IgD-negative memory B cell (primary cell): Measurements from ENCODE around the gene ZNF473. TPM values are rescaled to one million over a fixed set of nuclear protein-coding genes. Genes with fewer than 3 reads are reported as not detected.

ENCODE experiments used
- H3K27ac Mint-ChIP-seq, 3 donors: one replicate each; pipeline ENCODE4 v1.8.0; 2020 to 2022; ENCODE audit warnings: mild to moderate bottlenecking in 3 of 3, mixed read lengths in 3 of 3, moderate library complexity in 1 of 3
- H3K27me3 Mint-ChIP-seq: one replicate; pipeline ENCODE4 v1.8.0; 2021; ENCODE audit warnings: mixed read lengths
- H3K36me3 Mint-ChIP-seq: one replicate; pipeline ENCODE4 v1.8.0; 2020; ENCODE audit warnings: mild to moderate bottlenecking, mixed read lengths
- H3K4me1 Mint-ChIP-seq, 3 donors: one replicate each; pipeline ENCODE4 v1.8.0; 2020 to 2022; ENCODE audit warnings: mixed read lengths in 3 of 3, mild to moderate bottlenecking in 1 of 3
- H3K4me3 Mint-ChIP-seq, 4 donors: one replicate each; pipeline ENCODE4 v1.8.0; 2020 to 2022; ENCODE audit warnings: mild to moderate bottlenecking in 4 of 4, mixed read lengths in 4 of 4, moderate library complexity in 3 of 4
- H3K9me3 Mint-ChIP-seq, 3 donors: one replicate each; pipeline ENCODE4 v1.8.0; 2020 to 2021; ENCODE audit warnings: mixed read lengths in 3 of 3, mild to moderate bottlenecking in 1 of 3
- polyA plus RNA-seq: library from polyadenylated mRNA; unstranded; fragments of 300-500 nt; fragmentation: Illumina TruSeq; gene quantifications from one replicate; pipeline ENCODE4 v1.2.3, GENCODE V29; 2021

ZNF473 gene
- polyA plus RNA-seq, 1 donor from 2014 or later: 4.9 TPM

DNA sequence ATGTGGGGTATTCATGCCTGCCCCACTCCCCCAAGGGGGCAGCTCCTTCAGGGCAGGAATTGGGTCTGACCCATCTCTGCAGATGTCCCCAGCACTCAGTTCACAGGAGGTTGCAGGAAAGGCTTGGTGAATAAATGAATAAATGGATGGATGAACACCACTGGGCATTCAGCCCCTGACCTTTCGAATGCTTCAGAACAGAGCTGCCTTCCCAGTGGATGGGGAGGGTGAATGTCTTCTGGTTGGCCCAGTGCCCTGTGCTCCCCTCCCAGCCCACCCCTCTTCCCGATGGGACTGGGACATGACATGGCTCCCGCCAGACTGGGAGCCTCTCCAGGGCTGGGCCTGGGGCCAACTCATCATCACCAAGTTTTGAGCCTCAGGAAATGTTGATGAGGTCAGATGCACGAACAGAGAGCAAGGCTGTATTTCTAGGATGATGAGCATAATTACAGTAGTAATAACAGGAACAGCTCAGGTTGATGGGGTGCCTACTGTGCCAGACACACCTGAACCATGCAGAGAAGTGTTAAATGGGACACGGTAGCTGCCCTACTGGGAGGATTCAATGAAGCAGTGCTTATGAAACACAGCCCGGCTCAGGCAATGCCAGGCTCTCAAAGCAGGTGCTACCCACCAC lies 26.3 kb upstream of the ZNF473 start:
- no peaks in the 10 kb centered on the region for H3K27me3 Mint-ChIP-seq
- H3K4me3 Mint-ChIP-seq: no peak overlapping the region
- no peaks in the 10 kb centered on the region for H3K9me3 Mint-ChIP-seq
- peaks cover 5% of the 10 kb centered on the region for H3K36me3 Mint-ChIP-seq
- H3K4me1 Mint-ChIP-seq: peaks cover 0 to 3% (median 0%) of the 10 kb centered on the region in 3 donors
- no peak overlapping the region for H3K27ac Mint-ChIP-seq

GRCh38 chr19:50000038-50000840 lies 25.6 kb upstream of the ZNF473 start:
- peaks cover 0 to 3% (median 1%) of the 10 kb centered on the region in 3 donors for H3K4me1 Mint-ChIP-seq
- H3K36me3 Mint-ChIP-seq: peaks cover 2% of the 10 kb centered on the region

GRCh38 chr19:50000841-50001557 lies 24.8 kb upstream of the ZNF473 start:
- Mint-ChIP-seq H3K9me3 (no peaks in the 10 kb centered on the region), H3K4me1 (peaks cover 0 to 3% (median 1%) of the 10 kb centered on the region in 3 donors), H3K27ac (peak overlapping the region in 1 of 3 donors; percentile 74), H3K27me3 (no peaks in the 10 kb centered on the region), H3K4me3 (no peak overlapping the region), H3K36me3 (no peaks in the 10 kb centered on the region)

More at GRCh38 chr19:50000038-50000840, 25.6 kb upstream of the ZNF473 start:
- Mint-ChIP-seq H3K4me3 (no peak overlapping the region), H3K27me3 (no peaks in the 10 kb centered on the region), H3K27ac (no peak overlapping the region), H3K9me3 (no peaks in the 10 kb centered on the region)

DNA sequence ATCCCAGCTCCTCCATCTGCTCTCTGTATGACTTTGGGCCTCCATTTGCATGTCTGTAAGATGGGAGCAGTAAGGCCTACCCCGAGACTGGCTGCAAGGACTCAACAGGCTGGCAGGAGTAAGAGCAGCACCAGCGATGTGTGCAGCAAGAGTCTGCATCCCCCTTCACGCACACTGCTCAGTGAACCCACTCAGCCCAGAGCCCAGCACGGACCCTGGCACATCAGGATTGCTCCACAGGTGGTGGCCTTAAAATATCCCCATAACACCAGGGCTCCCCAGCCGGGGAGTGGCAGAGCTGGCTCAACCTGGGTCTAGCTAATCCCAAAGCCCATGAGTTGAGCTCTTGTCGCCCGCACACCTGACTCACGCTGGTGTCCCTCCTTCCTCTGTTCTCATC lies 24.0 kb upstream of the ZNF473 start:
- Mint-ChIP-seq H3K27ac (no peak overlapping the region), H3K4me1 (peaks cover 0 to 3% (median 1%) of the 10 kb centered on the region in 3 donors), H3K9me3 (no peaks in the 10 kb centered on the region), H3K36me3 (no peaks in the 10 kb centered on the region), H3K4me3 (no peak overlapping the region), H3K27me3 (no peaks in the 10 kb centered on the region)

DNA sequence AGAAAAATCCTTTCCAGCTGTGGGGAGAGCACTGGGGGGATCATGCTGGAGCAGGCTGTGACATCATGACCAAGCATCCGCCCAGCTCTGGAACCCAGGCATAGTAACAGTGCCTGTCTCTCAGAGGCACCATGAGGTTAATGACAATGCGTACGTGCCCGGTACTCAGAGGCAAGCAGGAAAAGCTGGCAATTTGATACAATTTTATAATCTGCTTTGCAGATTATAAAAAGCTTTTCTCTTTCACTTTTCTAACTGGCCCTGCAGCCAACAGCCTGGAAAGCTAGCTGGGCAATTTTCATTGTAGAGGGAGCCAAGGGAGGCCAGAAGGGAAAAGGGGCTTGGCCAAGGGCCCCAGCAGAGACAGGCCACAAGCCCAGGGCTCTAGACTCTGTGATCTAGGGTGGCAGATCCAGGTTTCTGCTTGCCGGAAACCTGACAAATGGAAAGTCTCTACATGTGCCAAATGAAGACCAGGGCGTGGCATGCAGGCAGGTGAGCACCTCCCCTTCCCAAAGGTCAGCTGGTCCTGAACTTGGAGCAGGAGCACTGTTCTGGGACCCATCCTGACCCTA lies 23.3 kb upstream of the ZNF473 start:
- Mint-ChIP-seq H3K9me3 (no peaks in the 10 kb centered on the region), H3K36me3 (no peaks in the 10 kb centered on the region), H3K27me3 (no peaks in the 10 kb centered on the region), H3K27ac (no peak overlapping the region), H3K4me3 (no peak overlapping the region), H3K4me1 (peaks cover 0 to 3% (median 1%) of the 10 kb centered on the region in 3 donors)

DNA sequence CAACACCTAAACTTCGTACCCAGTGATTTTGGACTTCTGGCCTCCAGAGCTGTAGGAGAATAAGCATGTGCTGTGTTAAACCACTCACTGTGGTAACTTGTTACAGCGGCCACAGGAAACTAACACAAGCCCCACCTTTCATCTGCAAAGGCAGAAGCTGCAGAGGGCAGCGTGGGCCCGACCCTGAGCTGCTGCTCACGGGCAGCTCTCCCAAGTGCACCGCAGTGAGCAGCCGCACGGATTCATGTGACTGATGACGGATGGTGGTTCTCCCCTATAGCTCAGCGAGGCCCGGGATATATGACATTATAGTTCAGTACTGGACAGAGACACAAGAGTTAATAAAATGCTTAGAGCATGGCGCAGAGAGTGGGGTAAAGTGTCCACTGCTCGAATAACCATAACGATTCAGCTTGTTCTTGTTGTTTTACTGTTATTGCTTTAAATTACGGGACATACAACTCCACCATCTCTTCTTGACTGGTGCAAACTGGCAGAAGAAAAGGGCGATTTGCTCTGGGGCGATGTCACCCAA lies 22.5 kb upstream of the ZNF473 start:
- Mint-ChIP-seq H3K36me3 (no peaks in the 10 kb centered on the region), H3K4me1 (peaks cover 0 to 3% (median 1%) of the 10 kb centered on the region in 3 donors), H3K27ac (no peak overlapping the region), H3K27me3 (no peaks in the 10 kb centered on the region), H3K9me3 (no peaks in the 10 kb centered on the region), H3K4me3 (no peak overlapping the region)

DNA sequence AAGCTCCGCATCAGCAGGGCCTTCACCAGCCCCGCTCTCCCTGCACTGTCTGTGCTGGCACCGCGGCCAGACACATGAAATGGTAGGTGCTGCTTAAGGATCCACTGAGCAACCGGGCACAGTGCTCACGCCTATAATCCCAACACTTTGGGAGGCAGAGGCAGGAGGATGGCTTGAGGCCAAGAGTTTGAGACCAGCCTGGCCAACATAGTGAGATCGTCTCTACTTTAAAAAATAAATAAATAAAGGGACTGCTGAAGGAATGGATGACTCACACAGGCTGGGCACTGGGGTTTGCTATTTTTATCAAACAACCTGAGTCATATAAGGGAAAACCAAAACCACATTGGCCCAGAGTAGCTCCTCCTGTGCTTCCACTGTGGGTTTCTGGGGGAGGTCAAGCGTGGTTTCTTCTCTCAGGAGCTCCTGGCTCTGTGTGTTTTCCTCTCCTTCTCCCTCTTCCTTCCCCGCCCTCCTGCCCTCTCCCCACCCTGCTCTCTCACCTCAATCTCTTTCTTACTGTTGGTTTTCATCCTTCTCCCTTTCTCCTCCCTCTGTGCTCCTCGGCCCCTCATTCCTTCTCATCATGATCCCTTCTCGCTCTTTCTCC lies 21.9 kb upstream of the ZNF473 start:
- Mint-ChIP-seq H3K27ac (no peak overlapping the region), H3K4me1 (peaks cover 0 to 3% (median 1%) of the 10 kb centered on the region in 3 donors), H3K4me3 (no peak overlapping the region), H3K9me3 (no peaks in the 10 kb centered on the region), H3K36me3 (no peaks in the 10 kb centered on the region), H3K27me3 (no peaks in the 10 kb centered on the region)

GRCh38 chr19:50005428-50005827 lies 20.4 kb upstream of the ZNF473 start:
- Mint-ChIP-seq H3K36me3 (no peaks in the 10 kb centered on the region), H3K27me3 (no peaks in the 10 kb centered on the region), H3K4me1 (peaks cover 0 to 3% (median 1%) of the 10 kb centered on the region in 3 donors), H3K27ac (no peak overlapping the region), H3K9me3 (no peaks in the 10 kb centered on the region), H3K4me3 (no peak overlapping the region)

DNA sequence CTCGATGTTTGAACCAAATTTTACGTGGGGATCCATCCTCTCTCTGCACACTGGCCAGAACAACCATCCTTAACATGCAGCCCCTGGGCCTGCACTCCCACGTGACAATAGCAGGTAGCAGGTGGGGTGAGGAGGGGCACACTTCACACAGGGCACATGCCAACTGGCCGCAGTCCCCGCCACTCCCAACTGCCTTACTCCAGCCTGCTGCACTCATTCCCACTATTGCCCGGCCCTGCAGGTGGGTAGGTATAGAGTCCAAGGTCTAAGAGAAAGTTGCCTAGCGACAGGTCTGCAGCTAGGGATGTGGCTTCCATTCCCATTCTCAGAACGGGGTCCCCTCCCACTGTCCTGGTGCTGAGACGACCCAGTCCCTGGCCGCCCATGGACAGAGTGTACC lies 18.6 kb upstream of the ZNF473 start:
- Mint-ChIP-seq H3K27ac (no peak overlapping the region), H3K9me3 (no peaks in the 10 kb centered on the region), H3K27me3 (no peaks in the 10 kb centered on the region), H3K36me3 (no peaks in the 10 kb centered on the region), H3K4me1 (peaks cover 0 to 4% (median 1%) of the 10 kb centered on the region in 3 donors), H3K4me3 (peak overlapping the region in 1 of 4 donors; percentile 2)

GRCh38 chr19:50007947-50008346 lies 17.9 kb upstream of the ZNF473 start:
- Mint-ChIP-seq H3K36me3 (no peaks in the 10 kb centered on the region), H3K27me3 (no peaks in the 10 kb centered on the region), H3K4me3 (no peak overlapping the region), H3K9me3 (no peaks in the 10 kb centered on the region), H3K27ac (no peak overlapping the region), H3K4me1 (peaks cover 0 to 4% (median 1%) of the 10 kb centered on the region in 3 donors)

- Mint-ChIP-seq H3K4me1 (peaks cover 0 to 7% (median 1%) of the 10 kb centered on the region in 3 donors), H3K36me3 (no peaks in the 10 kb centered on the region), H3K27ac (peak overlapping the region in 1 of 3 donors; percentile 59), H3K9me3 (no peaks in the 10 kb centered on the region), H3K4me3 (no peak overlapping the region), H3K27me3 (no peaks in the 10 kb centered on the region)
These were observed 17.3 kb upstream of the ZNF473 start for GRCh38 chr19:50008532-50008931.

DNA sequence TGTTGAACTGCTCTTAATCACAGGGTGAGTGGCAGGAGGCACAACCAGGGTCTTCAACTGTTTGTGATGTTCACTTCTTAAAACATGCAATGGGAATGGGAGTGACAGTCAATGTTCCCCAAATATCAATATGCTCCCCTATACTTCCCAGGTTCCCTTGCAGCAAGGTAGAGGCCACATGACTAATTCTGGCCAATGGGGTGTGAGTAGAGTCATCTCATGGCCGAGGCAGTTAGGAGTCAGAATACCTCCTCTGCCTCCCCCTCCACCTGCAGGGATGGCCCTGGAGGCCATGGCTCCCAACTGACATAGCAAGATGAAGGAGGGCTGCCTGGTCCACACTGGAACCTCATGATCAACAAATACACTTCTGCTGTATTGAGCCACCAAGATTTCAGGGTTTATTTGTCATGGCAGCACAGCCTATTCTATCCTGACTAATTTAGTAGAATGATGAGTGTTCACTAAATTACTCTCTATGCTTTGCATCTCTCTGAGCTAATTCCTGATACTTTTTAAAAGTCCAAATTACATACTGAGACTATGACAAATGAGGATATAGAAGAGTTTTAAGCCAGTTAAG lies 9.5 kb upstream of the ZNF473 start:
- Mint-ChIP-seq H3K27ac (no peak overlapping the region), H3K9me3 (peaks cover 0 to 2% (median 0%) of the 10 kb centered on the region in 3 donors), H3K27me3 (no peaks in the 10 kb centered on the region), H3K36me3 (peaks cover 11% of the 10 kb centered on the region), H3K4me3 (no peak overlapping the region), H3K4me1 (peaks cover 0 to 3% (median 2%) of the 10 kb centered on the region in 3 donors)

DNA sequence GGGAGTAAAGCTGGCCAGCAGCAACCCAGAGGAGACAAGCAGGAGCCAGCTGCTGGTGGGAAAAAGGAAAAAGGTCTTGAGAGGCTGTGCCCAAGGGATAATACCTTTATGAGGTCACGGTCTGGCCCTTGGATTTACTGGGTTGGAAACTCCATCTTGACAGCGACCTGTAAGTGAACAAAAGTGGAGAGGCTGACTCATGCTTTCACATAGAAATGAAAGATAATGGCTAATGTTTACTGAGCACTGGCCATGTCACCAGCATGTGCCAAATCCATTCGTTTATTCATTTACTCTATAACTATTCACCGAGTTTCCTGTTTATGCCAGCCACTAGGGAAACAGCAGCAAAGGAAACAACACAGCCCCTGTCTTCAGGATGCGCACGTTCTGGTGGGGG lies 5.3 kb upstream of the ZNF473 start:
- H3K9me3 Mint-ChIP-seq: peaks cover 0 to 2% (median 0%) of the 10 kb centered on the region in 3 donors
- peak overlapping the region in 1 of 3 donors; percentile 73 for H3K27ac Mint-ChIP-seq
- H3K4me1 Mint-ChIP-seq: peaks cover 7 to 18% (median 10%) of the 10 kb centered on the region in 3 donors
- H3K27me3 Mint-ChIP-seq: no peaks in the 10 kb centered on the region
- peaks cover 9% of the 10 kb centered on the region for H3K36me3 Mint-ChIP-seq
- H3K4me3 Mint-ChIP-seq: peak overlapping the region in 2 of 4 donors; percentile 68 to 73

DNA sequence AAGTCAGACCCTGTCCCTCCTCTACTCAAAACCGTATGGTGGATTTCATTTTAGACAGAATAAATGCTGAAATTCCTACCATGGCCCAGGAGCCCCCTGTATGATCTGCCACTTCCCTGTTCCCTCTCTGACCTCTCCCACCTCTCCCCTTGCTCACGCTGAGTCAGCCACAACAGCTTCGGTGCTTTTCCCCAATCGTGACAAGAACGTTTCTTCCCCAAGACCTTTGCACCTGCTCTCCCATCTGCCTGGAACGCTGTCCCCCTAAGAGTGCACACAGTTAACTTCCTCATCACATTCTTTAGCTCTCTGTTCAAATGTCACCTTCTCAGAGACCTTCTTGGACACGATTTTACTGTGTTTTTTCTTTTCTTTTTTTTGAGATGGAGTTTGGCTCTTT lies 3.0 kb upstream of the ZNF473 start:
- H3K27ac Mint-ChIP-seq: no peak overlapping the region
- H3K36me3 Mint-ChIP-seq: peaks cover 6% of the 10 kb centered on the region
- H3K27me3 Mint-ChIP-seq: peaks cover 1% of the 10 kb centered on the region
- peaks cover 0 to 1% (median 0%) of the 10 kb centered on the region in 3 donors for H3K9me3 Mint-ChIP-seq
- peak overlapping the region in 2 of 4 donors; percentile 36 to 63 for H3K4me3 Mint-ChIP-seq
- H3K4me1 Mint-ChIP-seq: peaks cover 17 to 30% (median 23%) of the 10 kb centered on the region in 3 donors
